SK-N-MC (cell line): ENCODE results near the gene RIMS1.
"Not testable (repeated sequence)": the region's sequence is repeated elsewhere in the genome, so short reads cannot be mapped to it uniquely, and the experiment has no call there.

Experiments
- DNase-seq: peaks from one replicate; pipeline ENCODE4 v3.0.0-alpha.2; 2011; ENCODE audit warnings: low read depth, low spot score
- H3K27ac ChIP-seq: fragments of 200-600 bp; sonication (generic); 2 replicates; pipeline ENCODE4 v1.5.1; 2016; ENCODE audit warnings: mixed run types
- H3K36me3 ChIP-seq: fragments of 200-600 bp; sonication (generic); 2 replicates; pipeline ENCODE4 v1.6.1; 2017; ENCODE audit warnings: antibody characterized with exemption, low read length, mixed read lengths; ENCODE audit not compliant: insufficient read depth
- H3K4me3 ChIP-seq: fragments of 200-600 bp; sonication (generic); 2 replicates; pipeline ENCODE4 v1.5.1; 2016
- H3K9ac ChIP-seq: fragments of 200-600 bp; sonication (generic); 2 replicates; pipeline ENCODE4 v1.8.0; 2017; ENCODE audit warnings: mixed run types, mixed read lengths; ENCODE audit not compliant: insufficient read length
- H3K9me3 ChIP-seq: fragments of 200-600 bp; sonication (generic); 2 replicates; pipeline ENCODE4 v1.6.1; 2017; ENCODE audit warnings: low read depth, mild to moderate bottlenecking, antibody characterized with exemption, low read length, moderate library complexity, mixed read lengths
- EZH2 ChIP-seq: fragments of 200-600 bp; sonication (generic); IDR thresholded peaks from one replicate; pipeline ENCODE4 v1.6.1; 2017; ENCODE audit warnings: antibody characterized with exemption
- FOXP2 ChIP-seq: optimal IDR thresholded peaks from 2 replicates; pipeline ENCODE3; 2011; ENCODE audit warnings: mild to moderate bottlenecking, moderate library complexity; ENCODE audit not compliant: insufficient read depth; ENCODE audit errors: extremely low read length, control extremely low read depth
- POLR2AphosphoS5 ChIP-seq: IDR thresholded peaks from 2 replicates; pipeline ENCODE4 v1.6.1; 2012; ENCODE audit warnings: mild to moderate bottlenecking, low read depth, low read length, borderline replicate concordance

Gene RIMS1

DNA sequence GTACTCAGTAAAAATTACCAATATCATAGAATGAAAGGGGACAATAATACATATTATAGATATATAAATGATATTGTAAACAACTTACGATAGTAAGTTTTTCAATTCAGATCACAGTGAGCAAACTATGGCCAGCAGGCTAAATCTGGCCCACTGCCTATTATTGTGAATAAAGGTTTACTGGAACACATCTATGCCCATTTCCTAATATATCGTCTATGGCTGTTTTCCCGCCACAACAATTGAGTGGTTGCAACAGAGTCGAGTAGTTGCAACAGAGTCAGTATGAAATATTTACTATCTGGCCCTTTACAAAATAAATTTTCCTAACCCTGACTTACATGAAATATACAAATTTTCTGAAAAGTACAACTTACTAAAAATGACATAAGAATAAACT lies 438.2 kb downstream of the RIMS1 start:
- no peaks in the 10 kb centered on the region for H3K36me3 ChIP-seq
- no peak for TF ChIP-seq POLR2AphosphoS5
- TF ChIP-seq EZH2 = no peak
- no peak for TF ChIP-seq FOXP2
- no peak overlapping the region for H3K4me3 ChIP-seq
- H3K27ac ChIP-seq = no peak overlapping the region
- no peaks in the 10 kb centered on the region for H3K9me3 ChIP-seq
- H3K9ac ChIP-seq = no peak overlapping the region
- no peak for DNase-seq

DNA sequence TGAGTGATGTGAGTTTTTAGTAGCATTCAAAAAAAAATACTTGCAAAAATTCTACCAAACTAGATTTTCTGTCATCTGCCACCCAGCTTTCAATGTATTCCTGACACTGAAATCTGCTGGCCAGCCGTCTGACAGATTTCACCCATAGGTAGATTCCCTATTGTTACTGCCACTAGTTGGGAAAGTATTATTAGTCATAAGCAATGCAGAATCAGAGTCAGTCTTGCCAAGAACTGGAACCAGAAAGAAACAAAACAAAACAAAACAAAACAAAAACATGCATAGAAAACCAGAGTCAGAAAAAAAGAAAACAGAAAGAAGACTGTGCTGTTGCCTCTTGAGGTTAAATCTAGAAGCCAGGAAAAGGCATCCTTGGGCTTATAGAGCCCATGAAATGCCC lies 442.4 kb downstream of the RIMS1 start:
- DNase-seq = no peak
- Histone ChIP-seq H3K27ac (no peak overlapping the region), H3K9me3 (no peaks in the 10 kb centered on the region), H3K4me3 (no peak overlapping the region), H3K9ac (no peak overlapping the region), H3K36me3 (no peaks in the 10 kb centered on the region)
- TF ChIP-seq POLR2AphosphoS5 (no peak), FOXP2 (no peak), EZH2 (no peak)

GRCh38 chr6:72335203-72335602 lies 448.9 kb downstream of the RIMS1 start:
- not testable (repeated sequence) for H3K27ac ChIP-seq, H3K4me3 ChIP-seq, H3K36me3 ChIP-seq, H3K9ac ChIP-seq, H3K9me3 ChIP-seq, DNase-seq

DNA sequence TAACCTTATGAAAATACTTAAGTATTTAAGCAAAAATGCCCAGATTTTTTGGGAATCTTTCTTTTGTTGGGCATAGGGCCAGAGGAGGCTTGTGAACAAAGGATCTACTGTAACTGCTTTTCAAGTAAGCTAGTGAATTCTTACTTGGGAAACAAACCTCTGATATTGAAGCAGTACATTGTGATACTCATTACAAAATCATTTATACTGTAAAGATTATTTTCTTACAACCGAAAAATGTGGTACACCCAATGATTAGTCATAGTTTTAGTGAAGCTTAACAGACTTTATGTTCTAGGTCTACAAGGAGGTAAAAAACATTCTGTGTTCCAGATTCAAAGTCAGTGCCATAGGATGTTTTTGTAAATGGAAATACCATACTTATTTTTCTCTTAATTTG lies 462.6 kb downstream of the RIMS1 start:
- TF ChIP-seq EZH2 (no peak), POLR2AphosphoS5 (no peak), FOXP2 (no peak)
- no peak overlapping the region for H3K27ac ChIP-seq
- H3K9me3 ChIP-seq = no peaks in the 10 kb centered on the region
- H3K9ac ChIP-seq = no peak overlapping the region
- no peaks in the 10 kb centered on the region for H3K36me3 ChIP-seq
- H3K4me3 ChIP-seq = no peak overlapping the region
- no peak for DNase-seq

- H3K4me3 ChIP-seq = no peak overlapping the region
- H3K36me3 ChIP-seq = no peaks in the 10 kb centered on the region
- no peaks in the 10 kb centered on the region for H3K9me3 ChIP-seq
- DNase-seq = no peak
- H3K27ac ChIP-seq = peak overlapping the region; percentile 61; the same call in 1 of the 2 replicates
- H3K9ac ChIP-seq = no peak overlapping the region
- TF ChIP-seq FOXP2 (no peak), EZH2 (no peak), POLR2AphosphoS5 (no peak)
These were observed 464.0 kb downstream of the RIMS1 start for GRCh38 chr6:72350296-72350881.

GRCh38 chr6:72363844-72364740 lies 477.7 kb downstream of the RIMS1 start:
- H3K27ac ChIP-seq = peak overlapping the region; percentile 32; the same call in 1 of the 2 replicates
- H3K9ac ChIP-seq = no peak overlapping the region
- H3K9me3 ChIP-seq = no peaks in the 10 kb centered on the region
- H3K4me3 ChIP-seq = no peak overlapping the region; the same call in 1 of the 2 replicates
- no peak for DNase-seq
- TF ChIP-seq POLR2AphosphoS5 (no peak), FOXP2 (no peak), EZH2 (no peak)
- H3K36me3 ChIP-seq = no peaks in the 10 kb centered on the region

GRCh38 chr6:72365773-72366172 lies 479.4 kb downstream of the RIMS1 start:
- Histone ChIP-seq H3K9ac (no peak overlapping the region), H3K4me3 (no peak overlapping the region), H3K27ac (no peak overlapping the region), H3K9me3 (no peaks in the 10 kb centered on the region), H3K36me3 (no peaks in the 10 kb centered on the region)
- TF ChIP-seq POLR2AphosphoS5 = no peak
- TF ChIP-seq FOXP2 = no peak
- no peak for TF ChIP-seq EZH2
- DNase-seq = no peak

- Histone ChIP-seq H3K4me3 (no peak overlapping the region), H3K9me3 (no peaks in the 10 kb centered on the region), H3K36me3 (no peaks in the 10 kb centered on the region), H3K9ac (no peak overlapping the region), H3K27ac (no peak overlapping the region)
- no peak for DNase-seq
- TF ChIP-seq FOXP2 = no peak
- TF ChIP-seq POLR2AphosphoS5 = no peak
- no peak for TF ChIP-seq EZH2
These were observed 481.1 kb downstream of the RIMS1 start for GRCh38 chr6:72367439-72367838.
